ENCODE measurements around the gene IFIT2. TPM values are rescaled to one million over a fixed set of nuclear protein-coding genes. Genes with fewer than 3 reads are reported as not detected.
"Not testable (repeated sequence)": the region's sequence is repeated elsewhere in the genome, so short reads cannot be mapped to it uniquely, and the experiment has no call there.

The IFIT2 gene
- total and polyA plus RNA-seq, 7 experiments from 2014 or later: 4.4 to 16.4 (median 8.4) TPM

GRCh38 chr10:89310056-89310893 is 8.4 kb downstream of the IFIT2 start:
- Histone ChIP-seq H3K9me3 (ENCODE audit: control insufficient read depth in 2 of 3, low read length in 3 of 3) (peaks cover 0 to 5% (median 5%) of the 10 kb centered on the region in 3 experiments), H3K4me1 (ENCODE audit: control insufficient read depth in 2 of 2, insufficient read depth in 2 of 2, low read length in 2 of 2) (no peaks in the 10 kb centered on the region), H3K4me3 (ENCODE audit: low read length) (no peak overlapping the region), H3K27ac (ENCODE audit: low read depth, low read length) (no peak overlapping the region), H3K27me3 (ENCODE audit: control insufficient read depth in 2 of 2, insufficient read depth in 2 of 2, low read length in 2 of 2) (no peaks in the 10 kb centered on the region), H3K36me3 (ENCODE audit: control insufficient read depth in 2 of 3, insufficient read depth in 3 of 3, low read length in 3 of 3) (peaks cover 0 to 23% (median 0%) of the 10 kb centered on the region in 3 experiments)
- peaks cover 0 to 9% (median 1%) of the 10 kb centered on the region in 7 donors for H3K4me1 Mint-ChIP-seq
- DNase-seq: no peak
- peaks cover 0 to 16% (median 0%) of the 10 kb centered on the region in 5 donors for H3K27me3 Mint-ChIP-seq
- ChIA-PET CTCF (interaction anchor here (0.7 kb wide), 1 partner anchor 60 kb away, joined by 3 read pairs; no protein-coding TSS in a partner anchor), POLR2A (interaction anchor here (1.4 kb wide), 1 partner anchor 104 kb away, joined by 5 read pairs; the partner anchor contains the start of gene IFIT5)
- peak overlapping the region in 1 of 9 donors; percentile 17 for H3K27ac Mint-ChIP-seq
- ATAC-seq: no peak
- no peak overlapping the region for H3K4me3 Mint-ChIP-seq
- peaks cover 26 to 48% (median 39%) of the 10 kb centered on the region in 5 donors for H3K36me3 Mint-ChIP-seq
- intact Hi-C loops (cut with micrococcal nuclease): no loop called here
- peaks cover 0 to 47% (median 9%) of the 10 kb centered on the region in 11 donors for H3K9me3 Mint-ChIP-seq

- peaks cover 0 to 36% (median 4%) of the 10 kb centered on the region in 5 donors for H3K27me3 Mint-ChIP-seq
- Histone ChIP-seq H3K9me3 (ENCODE audit: control insufficient read depth in 2 of 3, low read length in 3 of 3) (no peaks in the 10 kb centered on the region), H3K4me3 (ENCODE audit: low read length) (no peak overlapping the region), H3K27ac (ENCODE audit: low read depth, low read length) (no peak overlapping the region), H3K36me3 (ENCODE audit: control insufficient read depth in 2 of 3, insufficient read depth in 3 of 3, low read length in 3 of 3) (no peaks in the 10 kb centered on the region), H3K4me1 (ENCODE audit: control insufficient read depth in 2 of 2, insufficient read depth in 2 of 2, low read length in 2 of 2) (no peaks in the 10 kb centered on the region), H3K27me3 (ENCODE audit: control insufficient read depth in 2 of 2, insufficient read depth in 2 of 2, low read length in 2 of 2) (no peaks in the 10 kb centered on the region)
- H3K36me3 Mint-ChIP-seq: peaks cover 12 to 26% (median 18%) of the 10 kb centered on the region in 5 donors
- H3K27ac Mint-ChIP-seq: no peak overlapping the region
- no peak for DNase-seq
- H3K4me1 Mint-ChIP-seq: peaks cover 0 to 8% (median 2%) of the 10 kb centered on the region in 7 donors
- ChIA-PET CTCF (no interaction called here), POLR2A (no interaction called here)
- no peak overlapping the region for H3K4me3 Mint-ChIP-seq
- H3K9me3 Mint-ChIP-seq: peaks cover 0 to 27% (median 9%) of the 10 kb centered on the region in 11 donors
- intact Hi-C loops (cut with micrococcal nuclease): no loop called here
- no peak for ATAC-seq
These were observed 11.1 kb downstream of the IFIT2 start for GRCh38 chr10:89312973-89313372.

DNA sequence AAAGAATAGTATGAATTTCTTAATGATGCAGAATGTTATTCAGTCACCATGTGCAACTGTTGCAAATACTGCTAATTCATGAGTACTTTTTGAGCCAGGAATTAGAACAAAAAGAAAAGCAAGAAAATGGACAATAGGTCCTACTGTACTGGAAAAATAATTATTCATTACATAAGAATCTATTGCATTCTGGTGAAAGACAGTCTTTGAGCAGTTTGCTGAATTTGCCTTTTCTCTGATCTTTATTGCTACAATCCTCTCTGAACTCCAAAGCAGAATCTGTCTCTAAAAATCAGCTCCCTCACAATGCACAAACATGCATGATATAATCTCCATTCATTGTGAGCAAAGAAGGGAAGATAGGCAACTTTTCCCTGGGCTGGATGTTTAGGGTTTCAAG is 12.8 kb downstream of the IFIT2 start:
- ChIA-PET POLR2A (interaction anchor here (1.4 kb wide), 1 partner anchor 13 kb away, joined by 4 read pairs; the partner anchor contains the start of gene IFIT2), CTCF (no interaction called here)
- no peaks in the 10 kb centered on the region for H3K36me3 ChIP-seq (ENCODE audit: control insufficient read depth in 2 of 3, insufficient read depth in 3 of 3, low read length in 3 of 3)
- Mint-ChIP-seq H3K4me1 (peaks cover 0 to 8% (median 2%) of the 10 kb centered on the region in 7 donors), H3K36me3 (peaks cover 8 to 13% (median 10%) of the 10 kb centered on the region in 5 donors), H3K9me3 (peaks cover 0 to 19% (median 8%) of the 10 kb centered on the region in 11 donors), H3K27ac (no peak overlapping the region), H3K4me3 (no peak overlapping the region), H3K27me3 (peaks cover 0 to 50% (median 4%) of the 10 kb centered on the region in 5 donors)
- no peaks in the 10 kb centered on the region for H3K27me3 ChIP-seq (ENCODE audit: control insufficient read depth in 2 of 2, insufficient read depth in 2 of 2, low read length in 2 of 2)
- H3K9me3 ChIP-seq (ENCODE audit: control insufficient read depth in 2 of 3, low read length in 3 of 3): no peaks in the 10 kb centered on the region
- no peaks in the 10 kb centered on the region for H3K4me1 ChIP-seq (ENCODE audit: control insufficient read depth in 2 of 2, insufficient read depth in 2 of 2, low read length in 2 of 2)
- DNase-seq: no peak
- intact Hi-C loops (cut with micrococcal nuclease): no loop called here
- ATAC-seq: no peak
- no peak overlapping the region for H3K4me3 ChIP-seq (ENCODE audit: low read length)
- no peak overlapping the region for H3K27ac ChIP-seq (ENCODE audit: low read depth, low read length)

- CTCF ChIA-PET; H3K4me3 ChIP-seq (ENCODE audit: low read length); intact Hi-C loops (cut with micrococcal nuclease); H3K27ac ChIP-seq (ENCODE audit: low read depth, low read length); H3K36me3 ChIP-seq (ENCODE audit: control insufficient read depth in 2 of 3, insufficient read depth in 3 of 3, low read length in 3 of 3); H3K4me1 Mint-ChIP-seq; H3K9me3 ChIP-seq (ENCODE audit: control insufficient read depth in 2 of 3, low read length in 3 of 3); H3K27me3 ChIP-seq (ENCODE audit: control insufficient read depth in 2 of 2, insufficient read depth in 2 of 2, low read length in 2 of 2); H3K4me1 ChIP-seq (ENCODE audit: control insufficient read depth in 2 of 2, insufficient read depth in 2 of 2, low read length in 2 of 2); H3K27ac Mint-ChIP-seq; POLR2A ChIA-PET; H3K4me3 Mint-ChIP-seq; ATAC-seq; DNase-seq: not testable (repeated sequence)
- H3K36me3 Mint-ChIP-seq: peaks cover 5 to 11% (median 9%) of the 10 kb centered on the region in 5 donors
- H3K9me3 Mint-ChIP-seq: peaks cover 0 to 21% (median 6%) of the 10 kb centered on the region in 11 donors
- peaks cover 0 to 66% (median 4%) of the 10 kb centered on the region in 5 donors for H3K27me3 Mint-ChIP-seq
These were observed 16.2 kb downstream of the IFIT2 start for GRCh38 chr10:89318047-89318446.

DNA sequence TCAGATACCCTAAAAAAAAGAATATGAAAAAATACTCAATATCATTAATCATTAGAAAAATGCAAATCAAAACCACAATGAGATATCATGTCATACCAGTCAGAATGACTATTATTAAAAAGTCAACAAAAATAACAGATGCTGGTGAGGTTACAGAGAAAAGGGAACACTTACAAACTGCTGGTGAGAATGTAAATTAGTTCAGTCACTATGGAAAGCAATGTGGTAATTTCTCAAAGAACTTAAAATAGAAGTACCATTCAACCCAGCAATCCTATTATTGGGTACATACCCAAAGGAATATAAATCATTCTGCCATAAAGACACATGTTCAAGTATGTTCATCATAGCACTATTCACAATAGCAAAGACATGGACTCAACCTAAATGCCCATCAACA is 23.2 kb downstream of the IFIT2 start:
- H3K36me3 ChIP-seq (ENCODE audit: control insufficient read depth in 2 of 3, insufficient read depth in 3 of 3, low read length in 3 of 3); DNase-seq; H3K4me1 ChIP-seq (ENCODE audit: control insufficient read depth in 2 of 2, insufficient read depth in 2 of 2, low read length in 2 of 2); H3K4me3 ChIP-seq (ENCODE audit: low read length); H3K9me3 ChIP-seq (ENCODE audit: control insufficient read depth in 2 of 3, low read length in 3 of 3); intact Hi-C loops (cut with micrococcal nuclease); CTCF ChIA-PET; ATAC-seq; H3K27ac ChIP-seq (ENCODE audit: low read depth, low read length); H3K27me3 ChIP-seq (ENCODE audit: control insufficient read depth in 2 of 2, insufficient read depth in 2 of 2, low read length in 2 of 2); H3K4me3 Mint-ChIP-seq; POLR2A ChIA-PET: not testable (repeated sequence)
- peak overlapping the region in 2 of 9 donors; percentile 87 to 91 for H3K27ac Mint-ChIP-seq
- peaks cover 19 to 31% (median 30%) of the 10 kb centered on the region in 7 donors for H3K4me1 Mint-ChIP-seq
- H3K27me3 Mint-ChIP-seq: peaks cover 0 to 30% (median 0%) of the 10 kb centered on the region in 5 donors
- H3K9me3 Mint-ChIP-seq: peaks cover 0 to 16% (median 0%) of the 10 kb centered on the region in 11 donors
- peaks cover 0 to 28% (median 0%) of the 10 kb centered on the region in 5 donors for H3K36me3 Mint-ChIP-seq

GRCh38 chr10:89325856-89326255 is 24.0 kb downstream of the IFIT2 start:
- ATAC-seq; H3K4me3 ChIP-seq (ENCODE audit: low read length); DNase-seq; H3K9me3 ChIP-seq (ENCODE audit: control insufficient read depth in 2 of 3, low read length in 3 of 3); H3K36me3 ChIP-seq (ENCODE audit: control insufficient read depth in 2 of 3, insufficient read depth in 3 of 3, low read length in 3 of 3); H3K27me3 ChIP-seq (ENCODE audit: control insufficient read depth in 2 of 2, insufficient read depth in 2 of 2, low read length in 2 of 2); POLR2A ChIA-PET; intact Hi-C loops (cut with micrococcal nuclease); H3K27ac ChIP-seq (ENCODE audit: low read depth, low read length); CTCF ChIA-PET: not testable (repeated sequence)
- Mint-ChIP-seq H3K4me1 (peaks cover 19 to 38% (median 36%) of the 10 kb centered on the region in 7 donors), H3K4me3 (peak overlapping the region in 2 of 10 donors; percentile 4 to 29), H3K9me3 (peaks cover 0 to 14% (median 0%) of the 10 kb centered on the region in 11 donors), H3K36me3 (peaks cover 0 to 30% (median 0%) of the 10 kb centered on the region in 5 donors), H3K27ac (peak overlapping the region in 2 of 9 donors; percentile 87 to 91), H3K27me3 (peaks cover 0 to 26% (median 0%) of the 10 kb centered on the region in 5 donors)
- H3K4me1 ChIP-seq (ENCODE audit: control insufficient read depth in 2 of 2, insufficient read depth in 2 of 2, low read length in 2 of 2): peaks cover 8 to 12% of the 10 kb centered on the region in 2 donors
